Endodermal cell (in vitro differentiated cells): Measurements from ENCODE around the gene BRPF1. TPM values are rescaled to one million over a fixed set of nuclear protein-coding genes. Genes with fewer than 3 reads are reported as not detected.

Source experiments
- DNase-seq: peaks from one replicate; pipeline ENCODE4 v3.0.0-alpha.2; 2017
- H3K27ac ChIP-seq: 2 replicates; pipeline ENCODE4 v1.5.1; 2013; ENCODE audit warnings: mild to moderate bottlenecking, low read depth, low read length, moderate library complexity
- H3K27me3 ChIP-seq: 2 replicates; pipeline ENCODE4 v1.6.1; 2013; ENCODE audit warnings: mild to moderate bottlenecking, low read length, moderate library complexity; ENCODE audit not compliant: insufficient read depth, control insufficient read depth, poor library complexity, severe bottlenecking
- H3K36me3 ChIP-seq: 2 replicates; pipeline ENCODE4 v1.7.0; 2013; ENCODE audit warnings: mild to moderate bottlenecking, low read length, moderate library complexity; ENCODE audit not compliant: control insufficient read depth, insufficient read depth
- H3K4me1 ChIP-seq: one replicate; pipeline ENCODE4 v1.7.0; 2013; ENCODE audit warnings: low read length; ENCODE audit not compliant: control insufficient read depth, insufficient read depth
- H3K4me3 ChIP-seq: 2 replicates; pipeline ENCODE4 v1.5.1; 2013; ENCODE audit warnings: mild to moderate bottlenecking, low read length, moderate library complexity
- H3K9ac ChIP-seq: 2 replicates; pipeline ENCODE4 v1.6.1; 2013; ENCODE audit warnings: mild to moderate bottlenecking, low read length, moderate library complexity; ENCODE audit not compliant: poor library complexity, severe bottlenecking; ENCODE audit errors: extremely low read depth
- H3K9me3 ChIP-seq: 2 replicates; pipeline ENCODE4 v1.6.1; 2013; ENCODE audit warnings: mild to moderate bottlenecking, low read length, moderate library complexity; ENCODE audit not compliant: control insufficient read depth
- H3K27ac Mint-ChIP-seq: 2 replicates; pipeline ENCODE4 v1.8.0; 2020; ENCODE audit warnings: mixed read lengths
- H3K27me3 Mint-ChIP-seq: 2 replicates; pipeline ENCODE4 v1.8.0; 2021; ENCODE audit warnings: mild to moderate bottlenecking, mixed read lengths; ENCODE audit not compliant: insufficient read depth
- H3K36me3 Mint-ChIP-seq: 2 replicates; pipeline ENCODE4 v1.8.0; 2020; ENCODE audit warnings: low read depth, mixed read lengths
- H3K4me1 Mint-ChIP-seq: 2 replicates; pipeline ENCODE4 v1.8.0; 2020; ENCODE audit warnings: mixed read lengths
- H3K4me3 Mint-ChIP-seq: 2 replicates; pipeline ENCODE4 v1.8.0; 2020; ENCODE audit warnings: mild to moderate bottlenecking, moderate library complexity, mixed read lengths
- H3K9me3 Mint-ChIP-seq: 2 replicates; pipeline ENCODE4 v1.8.0; 2020; ENCODE audit warnings: mild to moderate bottlenecking, mixed read lengths
- CTCF ChIP-seq: fragments of 200-600 bp; sonication (generic); conservative IDR thresholded peaks from 2 replicates; pipeline ENCODE4 v1.5.0; 2021; ENCODE audit warnings: antibody characterized with exemption, mild to moderate bottlenecking
- WGBS, 2 experiments: methylation state at CpG; one replicate each; pipeline versions ENCODE4 v1.1.5 to v1.1.7; 2013; ENCODE audit warnings: missing lambda C conversion rate in 2 of 2, mixed read lengths in 1 of 2; ENCODE audit not compliant: insufficient coverage in 1 of 2, insufficient read length in 1 of 2; 5-methylcytosine and 5-hydroxymethylcytosine counted together
- total RNA-seq, 2 donors: library from RNA; stranded (reverse); fragmentation: NEBNext Ultra II Directional in 1 of 2; extraction: Animal tissue kit (Norgen Biotek cat#: 25700) in 1 of 2; gene quantifications; 2 replicates in 1 of 2; 3 replicates in 1 of 2; pipeline ENCODE4 v1.2.1, GENCODE V29; 2021

The BRPF1 gene
- total RNA-seq, 2 donors from 2014 or later: 22.7 to 28.5 TPM

GRCh38 chr3:9783954-9784353 is 52.4 kb downstream of the BRPF1 start:
- Histone ChIP-seq H3K4me3 (no peak overlapping the region), H3K9ac (no peak overlapping the region), H3K4me1 (no peaks in the 10 kb centered on the region), H3K27ac (no peak overlapping the region), H3K27me3 (no peaks in the 10 kb centered on the region), H3K9me3 (no peaks in the 10 kb centered on the region), H3K36me3 (peaks cover 54% of the 10 kb centered on the region)
- H3K4me3 Mint-ChIP-seq: no peak overlapping the region
- H3K27ac Mint-ChIP-seq: no peak overlapping the region
- no peaks in the 10 kb centered on the region for H3K9me3 Mint-ChIP-seq
- WGBS, 2 experiments: 92 to 99% methylated on average over 10 to 14 of the region's 14 CpGs
- H3K27me3 Mint-ChIP-seq: no peaks in the 10 kb centered on the region
- no peak for TF ChIP-seq CTCF
- DNase-seq: no peak
- H3K36me3 Mint-ChIP-seq: peaks cover 75% of the 10 kb centered on the region
- H3K4me1 Mint-ChIP-seq: no peaks in the 10 kb centered on the region

- no peaks in the 10 kb centered on the region for H3K27me3 Mint-ChIP-seq
- no peak overlapping the region for H3K27ac Mint-ChIP-seq
- Histone ChIP-seq H3K27ac (no peak overlapping the region), H3K4me3 (no peak overlapping the region), H3K27me3 (no peaks in the 10 kb centered on the region), H3K4me1 (no peaks in the 10 kb centered on the region), H3K9me3 (no peaks in the 10 kb centered on the region), H3K36me3 (peaks cover 64% of the 10 kb centered on the region), H3K9ac (no peak overlapping the region)
- H3K4me3 Mint-ChIP-seq: no peak overlapping the region
- peaks cover 81% of the 10 kb centered on the region for H3K36me3 Mint-ChIP-seq
- 97 to 100% methylated on average over 2 to 4 of the region's 4 CpGs for WGBS, 2 experiments
- no peak for DNase-seq
- H3K4me1 Mint-ChIP-seq: no peaks in the 10 kb centered on the region
- TF ChIP-seq CTCF: no peak
- H3K9me3 Mint-ChIP-seq: no peaks in the 10 kb centered on the region
Measured at GRCh38 chr3:9784965-9785364, 53.4 kb downstream of the BRPF1 start.

GRCh38 chr3:9785602-9786001 is 54.1 kb downstream of the BRPF1 start:
- Mint-ChIP-seq H3K4me1 (no peaks in the 10 kb centered on the region), H3K9me3 (no peaks in the 10 kb centered on the region), H3K36me3 (peaks cover 79% of the 10 kb centered on the region), H3K27me3 (no peaks in the 10 kb centered on the region), H3K4me3 (no peak overlapping the region), H3K27ac (no peak overlapping the region)
- 85 to 93% methylated on average over 6 to 7 of the region's 7 CpGs for WGBS, 2 experiments
- no peak for TF ChIP-seq CTCF
- no peak for DNase-seq
- Histone ChIP-seq H3K4me3 (no peak overlapping the region), H3K9ac (no peak overlapping the region), H3K27ac (no peak overlapping the region), H3K4me1 (no peaks in the 10 kb centered on the region), H3K9me3 (no peaks in the 10 kb centered on the region), H3K36me3 (peaks cover 71% of the 10 kb centered on the region), H3K27me3 (no peaks in the 10 kb centered on the region)
